H1 (cell line): ENCODE measurements around the gene GNAI2.

Experiments used
- ATF3 ChIP-seq: IDR thresholded peaks from 2 replicates; pipeline ENCODE4 v1.6.1; 2011; ENCODE audit warnings: low read depth, mild to moderate bottlenecking, low read length; ENCODE audit not compliant: insufficient read depth
- CEBPB ChIP-seq: IDR thresholded peaks from 2 replicates; pipeline ENCODE4 v1.6.1; 2012; ENCODE audit warnings: low read depth, low read length
- CTCF ChIP-seq, 3 experiments: IDR thresholded peaks; 1 replicate in 2 of 3; 2 replicates in 1 of 3; pipeline versions ENCODE4 v1.5.1 to v1.6.1; 2011; ENCODE audit warnings: low read length in 3 of 3, mild to moderate bottlenecking in 3 of 3, inconsistent platforms in 2 of 3, low read depth in 1 of 3, moderate library complexity in 1 of 3; ENCODE audit not compliant: insufficient read depth in 1 of 3; ENCODE audit errors: control extremely low read depth in 1 of 3
- EZH2 ChIP-seq: fragments of 200-600 bp; sonication (generic); IDR thresholded peaks from 2 replicates; pipeline ENCODE4 v1.7.1; 2012; ENCODE audit warnings: low read depth, mild to moderate bottlenecking, moderate library complexity, low read length, inconsistent platforms; ENCODE audit not compliant: severe bottlenecking
- POLR2A ChIP-seq, 2 experiments: IDR thresholded peaks; 1 replicate in 1 of 2; 2 replicates in 1 of 2; pipeline ENCODE4 v1.6.1; 2011; ENCODE audit warnings: low read depth in 2 of 2, low read length in 2 of 2, mild to moderate bottlenecking in 2 of 2; ENCODE audit errors: control extremely low read depth in 1 of 2
- POLR2AphosphoS5 ChIP-seq: IDR thresholded peaks from 2 replicates; pipeline ENCODE4 v1.6.1; 2011; ENCODE audit warnings: low read depth, low read length
- POU5F1 ChIP-seq: IDR thresholded peaks from 2 replicates; pipeline ENCODE4 v1.6.1; 2011; ENCODE audit warnings: low read depth, mild to moderate bottlenecking, low read length, moderate library complexity
- SAP30 ChIP-seq: fragments of 300-600 bp; sonication (generic); IDR thresholded peaks from 2 replicates; pipeline ENCODE4 v1.7.1; 2012; ENCODE audit warnings: low read length, moderate library complexity, mild to moderate bottlenecking, inconsistent platforms; ENCODE audit not compliant: insufficient read depth, insufficient replicate concordance
- SIRT6 ChIP-seq: IDR thresholded peaks from one replicate; pipeline ENCODE4 v1.7.1; 2012; ENCODE audit warnings: low read length, inconsistent platforms
- SIX5 ChIP-seq: IDR thresholded peaks from 2 replicates; pipeline ENCODE4 v1.6.1; 2011; ENCODE audit warnings: mild to moderate bottlenecking, low read depth, low read length
- SP1 ChIP-seq: IDR thresholded peaks from 2 replicates; pipeline ENCODE4 v1.6.1; 2011; ENCODE audit warnings: low read depth, low read length
- TAF1 ChIP-seq: IDR thresholded peaks from 2 replicates; pipeline ENCODE4 v1.6.1; 2011; ENCODE audit warnings: mild to moderate bottlenecking, low read depth, low read length
- TCF12 ChIP-seq: IDR thresholded peaks from 2 replicates; pipeline ENCODE4 v1.6.1; 2011; ENCODE audit warnings: low read depth, mild to moderate bottlenecking, low read length
- YY1 ChIP-seq: IDR thresholded peaks from 2 replicates; pipeline ENCODE4 v1.6.1; 2011; ENCODE audit warnings: low read depth, mild to moderate bottlenecking, low read length

- TF ChIP-seq CTCF (IDR thresholded peaks at IDR 0.05; ENCODE audit: control extremely low read depth in 1 of 3, insufficient read depth in 1 of 3, low read depth in 1 of 3, low read length in 3 of 3): no peak
- no peak for TF ChIP-seq SP1
- TF ChIP-seq ATF3: no peak
- TF ChIP-seq POLR2AphosphoS5: no peak
- no peak for TF ChIP-seq POLR2A (IDR thresholded peaks at IDR 0.05; ENCODE audit: control extremely low read depth in 1 of 2, low read depth in 2 of 2, low read length in 2 of 2)
- no peak for TF ChIP-seq YY1
- TF ChIP-seq SAP30: no peak
- no peak for TF ChIP-seq CEBPB
- TF ChIP-seq TCF12: no peak
- no peak for TF ChIP-seq SIX5
- TF ChIP-seq EZH2: no peak
- TF ChIP-seq SIRT6: no peak
- no peak for TF ChIP-seq POU5F1
- TF ChIP-seq TAF1: no peak
Observed at GRCh38 chr3:50276762-50277101, 40.7 kb downstream of the GNAI2 start.
